ENCODE measurements around the gene ALDH2.
"Not testable (repeated sequence)": the region's sequence is repeated elsewhere in the genome, so short reads cannot be mapped to it uniquely, and the experiment has no call there.

GRCh38 chr12:111763552-111763951 is 3.2 kb upstream of the ALDH2 start:
- not testable (repeated sequence) for TF ChIP-seq CTCF, POLR2A (IDR thresholded peaks at IDR 0.05)
